Measurements from ENCODE around the gene PPP1R18. TPM values are rescaled to one million over a fixed set of nuclear protein-coding genes. Genes with fewer than 3 reads are reported as not detected.

Gene PPP1R18
- total RNA-seq, 1 experiment from 2014 or later, result 44.3 TPM

GRCh38 chr6:30643656-30644055, 42.8 kb downstream of the PPP1R18 start:
- no peak overlapping the region for H3K4me3 ChIP-seq
- no peaks in the 10 kb centered on the region for H3K4me1 ChIP-seq
- no peak overlapping the region for H3K27ac ChIP-seq
- H3K9me3 ChIP-seq (replicated peaks), result no peaks in the 10 kb centered on the region
- H3K36me3 ChIP-seq, result peaks cover 7% of the 10 kb centered on the region; the same call in 1 of the 2 replicates
- no peak for DNase-seq
- no peaks in the 10 kb centered on the region for H3K27me3 ChIP-seq

DNA sequence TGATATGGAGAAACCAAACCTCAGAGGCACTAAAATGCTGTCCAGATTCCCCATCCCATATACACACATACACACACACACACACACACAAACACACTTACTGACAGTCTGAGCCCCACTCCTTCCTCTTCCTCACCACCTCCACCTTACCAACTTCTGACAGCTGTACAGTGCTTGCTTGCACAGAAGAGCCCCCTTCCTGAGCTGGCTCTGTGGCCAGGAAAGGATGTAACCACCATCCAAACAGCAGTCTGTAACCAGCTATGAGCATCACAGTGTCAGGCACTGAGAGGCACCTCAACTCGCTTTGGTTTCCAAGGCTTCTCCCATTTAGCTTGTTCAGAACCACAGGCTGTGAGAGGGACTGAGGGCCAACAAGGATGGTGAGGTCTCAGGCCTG, 45.4 kb downstream of the PPP1R18 start:
- no peak for DNase-seq
- Histone ChIP-seq H3K9me3 (replicated peaks) (no peaks in the 10 kb centered on the region), H3K4me1 (no peaks in the 10 kb centered on the region), H3K36me3 (peaks cover 7% of the 10 kb centered on the region; the same call in 1 of the 2 replicates), H3K27ac (no peak overlapping the region), H3K27me3 (no peaks in the 10 kb centered on the region), H3K4me3 (no peak overlapping the region)

DNA sequence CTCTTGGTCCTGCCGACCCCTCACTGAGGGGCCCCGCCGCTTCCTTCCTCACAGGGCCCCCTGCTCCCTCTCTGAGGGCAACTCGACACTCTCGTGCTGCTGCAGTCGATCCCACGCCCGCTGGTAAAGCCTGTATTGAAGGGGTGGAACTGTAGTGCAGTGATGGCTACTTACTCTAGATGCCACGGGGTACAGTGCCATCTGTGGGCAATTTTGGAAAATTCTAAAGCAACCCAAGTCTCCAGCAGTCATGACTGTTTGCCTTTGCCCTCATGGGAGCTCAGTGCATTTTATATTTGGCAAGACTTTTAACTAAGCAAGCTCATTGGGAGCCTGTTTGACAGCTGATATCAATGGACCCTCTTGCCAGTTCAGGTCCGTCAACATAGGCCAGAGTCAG, 46.0 kb downstream of the PPP1R18 start:
- no peak overlapping the region for H3K4me3 ChIP-seq
- H3K36me3 ChIP-seq, result peaks cover 7% of the 10 kb centered on the region; the same call in 1 of the 2 replicates
- H3K9me3 ChIP-seq (replicated peaks), result no peaks in the 10 kb centered on the region
- DNase-seq, result no peak
- H3K27ac ChIP-seq, result no peak overlapping the region
- H3K27me3 ChIP-seq, result no peaks in the 10 kb centered on the region
- H3K4me1 ChIP-seq, result no peaks in the 10 kb centered on the region

- Histone ChIP-seq H3K4me3 (no peak overlapping the region), H3K9me3 (replicated peaks) (no peaks in the 10 kb centered on the region), H3K4me1 (no peaks in the 10 kb centered on the region), H3K27ac (no peak overlapping the region), H3K27me3 (no peaks in the 10 kb centered on the region), H3K36me3 (peaks cover 4% of the 10 kb centered on the region; the same call in 1 of the 2 replicates)
- DNase-seq, result no peak
Observed at GRCh38 chr6:30635834-30636233, 50.6 kb downstream of the PPP1R18 start.

- no peaks in the 10 kb centered on the region for H3K27me3 ChIP-seq
- peak within 1 kb of the TSS; percentile 72 for H3K4me3 ChIP-seq
- peaks cover 32% of the 10 kb centered on the region for H3K36me3 ChIP-seq
- H3K27ac ChIP-seq, result peak within 1 kb of the TSS; percentile 96
- H3K4me1 ChIP-seq, result peaks cover 10% of the 10 kb centered on the region
- DNase-seq, result peak; percentile 91 to 93
- no peaks in the 10 kb centered on the region for H3K9me3 ChIP-seq (replicated peaks)
Observed at GRCh38 chr6:30626484-30627366, 59.7 kb downstream of the PPP1R18 start, which contains the start of gene ATAT1. Gene ATAT1, plus strand, starts transcription at chr6:30626874.

Other genes with a start within 250 kb of the PPP1R18 start
- gene HLA-E, start 197.1 kb downstream of the PPP1R18 start, total RNA-seq (2014; rRNA removed; shearing (Covaris generic)), result 24.6 and 26.0 TPM in 2 replicates
- gene GNL1, start 130.2 kb downstream of the PPP1R18 start, total RNA-seq (2014; rRNA removed; shearing (Covaris generic)), result 35.7 and 42.4 TPM in 2 replicates
- gene PRR3, start 129.3 kb downstream of the PPP1R18 start, total RNA-seq (2014; rRNA removed; shearing (Covaris generic)), result 30.1 and 30.8 TPM in 2 replicates
- 68.0 and 74.7 TPM in 2 replicates for gene ABCF1, start 115.2 kb downstream of the PPP1R18 start, total RNA-seq (2014; rRNA removed; shearing (Covaris generic))
- 93.7 and 120 TPM in 2 replicates for gene PPP1R10, start 69.4 kb downstream of the PPP1R18 start, total RNA-seq (2014; rRNA removed; shearing (Covaris generic))
- 48.8 and 51.6 TPM in 2 replicates for gene MRPS18B, start 68.8 kb downstream of the PPP1R18 start, total RNA-seq (2014; rRNA removed; shearing (Covaris generic))
- 11.4 and 13.0 TPM in 2 replicates for gene ATAT1, start 59.8 kb downstream of the PPP1R18 start, total RNA-seq (2014; rRNA removed; shearing (Covaris generic))
- 9.1 and 10.0 TPM in 2 replicates for gene C6orf136, start 39.5 kb downstream of the PPP1R18 start, total RNA-seq (2014; rRNA removed; shearing (Covaris generic))
- gene DHX16, start 13.6 kb downstream of the PPP1R18 start, total RNA-seq (2014; rRNA removed; shearing (Covaris generic)), result 26.5 and 29.0 TPM in 2 replicates
- gene NRM, start 4.3 kb upstream of the PPP1R18 start, total RNA-seq (2014; rRNA removed; shearing (Covaris generic)), result 25.0 and 29.6 TPM in 2 replicates
- gene MDC1, start 30.6 kb upstream of the PPP1R18 start, total RNA-seq (2014; rRNA removed; shearing (Covaris generic)), result 24.6 and 25.0 TPM in 2 replicates
- gene TUBB, start 33.7 kb upstream of the PPP1R18 start, total RNA-seq (2014; rRNA removed; shearing (Covaris generic)), result 1,652 and 1,704 TPM in 2 replicates
- 87.4 and 92.2 TPM in 2 replicates for gene FLOT1, start 56.0 kb upstream of the PPP1R18 start, total RNA-seq (2014; rRNA removed; shearing (Covaris generic))
- gene IER3, start 57.9 kb upstream of the PPP1R18 start, total RNA-seq (2014; rRNA removed; shearing (Covaris generic)), result 19.9 and 22.1 TPM in 2 replicates
- 73.2 and 80.9 TPM in 2 replicates for gene DDR1, start 197.9 kb upstream of the PPP1R18 start, total RNA-seq (2014; rRNA removed; shearing (Covaris generic))
- 15.1 and 24.2 TPM in 2 replicates for gene GTF2H4, start 221.6 kb upstream of the PPP1R18 start, total RNA-seq (2014; rRNA removed; shearing (Covaris generic))
- gene VARS2, start 227.6 kb upstream of the PPP1R18 start, total RNA-seq (2014; rRNA removed; shearing (Covaris generic)), result 21.3 and 23.5 TPM in 2 replicates
- not detected in 2 replicates for gene SFTA2, start 245.5 kb upstream of the PPP1R18 start, total RNA-seq (2014; rRNA removed; shearing (Covaris generic))